AG09319 (cell line): ENCODE results near the gene TBX3.
A peak's percentile ranks its signal among the peaks of the same experiment; 100 is the strongest.

Experiments used
- DNase-seq: peaks from one replicate; pipeline ENCODE4 v3.0.0-alpha.2; 2010; ENCODE audit warnings: low read depth; ENCODE audit errors: extremely low read depth
- CTCF ChIP-seq: IDR thresholded peaks from 2 replicates; pipeline ENCODE4 v1.5.1; 2011; ENCODE audit warnings: low read depth, mild to moderate bottlenecking, inconsistent platforms, low read length, moderate library complexity

TBX3 gene

DNA sequence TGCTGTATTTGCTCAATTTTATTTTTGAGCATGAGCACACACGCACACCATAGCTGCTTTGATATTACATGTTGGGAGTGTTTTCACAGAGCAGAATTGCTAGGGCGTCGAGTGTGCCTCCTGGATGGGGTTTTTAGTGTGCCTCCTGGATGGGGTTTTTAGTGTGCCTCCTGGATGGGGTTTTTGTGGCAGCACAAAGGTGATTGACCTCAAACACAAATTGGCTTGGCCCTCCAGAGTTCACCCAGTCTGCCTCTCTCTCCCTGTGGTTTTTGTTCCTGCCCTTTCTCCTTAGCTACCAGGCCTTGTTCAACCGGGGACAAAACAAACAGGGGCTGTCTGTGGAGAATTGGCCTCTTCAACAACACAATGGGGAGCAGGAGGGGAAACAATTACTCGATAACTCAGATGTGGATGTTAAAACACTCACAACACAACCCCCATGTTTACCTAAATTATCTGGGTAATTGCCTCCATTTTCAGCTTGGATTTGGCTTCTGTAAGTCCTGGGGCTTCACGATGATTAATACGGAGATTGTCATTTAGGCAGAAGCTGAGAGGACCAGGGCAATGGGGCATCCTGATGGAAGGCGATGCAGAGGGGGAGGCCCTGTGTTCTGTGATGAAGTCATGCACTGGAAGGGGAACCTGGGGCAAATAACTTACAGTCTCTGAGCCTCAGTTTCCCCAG is 26.9 kb downstream of the TBX3 start:
- no peak for TF ChIP-seq CTCF
- no peak for DNase-seq

DNA sequence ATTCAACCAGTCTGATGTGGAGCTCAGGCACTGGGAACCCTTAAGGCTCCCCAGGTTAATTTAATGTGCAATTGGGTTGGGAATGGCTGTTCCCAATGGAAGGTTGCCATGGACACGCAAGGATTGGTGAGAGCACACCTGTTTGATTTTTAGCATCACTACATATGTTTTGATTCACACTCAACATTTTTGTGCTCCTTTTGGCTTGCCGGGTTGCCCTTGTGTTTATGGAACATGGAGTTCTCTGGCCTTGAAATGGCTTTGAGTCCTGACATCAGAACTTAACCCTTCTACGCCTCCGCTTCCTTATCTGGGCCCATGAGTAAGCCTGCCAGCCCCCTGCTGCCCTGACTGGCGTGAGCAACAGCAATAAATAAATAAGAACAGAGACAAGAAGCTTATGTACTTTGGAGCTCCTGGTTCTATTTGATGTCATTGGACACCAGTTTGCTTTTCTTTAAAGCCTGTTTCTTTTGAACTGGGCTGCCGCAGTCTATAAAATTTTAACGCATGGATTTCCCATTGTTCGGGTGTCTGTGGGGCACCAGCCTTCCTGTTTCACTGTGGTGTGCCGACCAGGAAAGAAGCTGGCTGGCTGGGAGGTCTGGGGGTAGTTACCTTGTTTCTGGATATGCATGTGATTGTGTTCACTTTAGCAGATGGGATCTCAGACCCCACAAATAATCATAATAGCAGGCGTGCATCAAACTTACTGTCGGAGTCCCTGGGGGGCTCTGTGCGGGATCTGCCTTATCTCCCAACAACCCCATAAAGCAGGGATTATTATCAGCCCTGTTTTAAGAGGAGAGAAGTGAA is 27.8 kb downstream of the TBX3 start:
- TF ChIP-seq CTCF, result no peak

DNA sequence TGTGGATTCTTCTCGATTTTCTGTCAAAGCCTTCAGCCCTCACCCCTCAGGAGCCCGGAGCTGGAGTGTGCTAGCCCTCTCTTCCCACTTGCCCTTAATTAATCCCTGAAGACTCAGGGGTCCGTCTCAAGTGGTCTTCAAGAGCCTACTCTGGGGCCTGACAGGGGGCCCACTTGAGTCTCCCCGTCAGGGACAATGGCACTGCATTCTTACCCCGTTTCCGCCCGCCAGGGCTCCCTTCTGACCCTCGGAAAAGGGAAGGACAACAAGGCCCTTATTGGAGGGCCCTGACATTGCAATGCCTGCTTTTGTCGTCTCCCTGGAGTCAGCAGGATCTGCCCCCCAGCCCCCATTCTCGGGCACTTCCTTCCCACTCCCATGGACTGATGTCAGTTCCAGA is 34.4 kb downstream of the TBX3 start:
- no peak for DNase-seq
- TF ChIP-seq CTCF, result no peak

More for the DNA sequence above, 27.8 kb downstream of the TBX3 start:
- DNase-seq, result no peak

DNA sequence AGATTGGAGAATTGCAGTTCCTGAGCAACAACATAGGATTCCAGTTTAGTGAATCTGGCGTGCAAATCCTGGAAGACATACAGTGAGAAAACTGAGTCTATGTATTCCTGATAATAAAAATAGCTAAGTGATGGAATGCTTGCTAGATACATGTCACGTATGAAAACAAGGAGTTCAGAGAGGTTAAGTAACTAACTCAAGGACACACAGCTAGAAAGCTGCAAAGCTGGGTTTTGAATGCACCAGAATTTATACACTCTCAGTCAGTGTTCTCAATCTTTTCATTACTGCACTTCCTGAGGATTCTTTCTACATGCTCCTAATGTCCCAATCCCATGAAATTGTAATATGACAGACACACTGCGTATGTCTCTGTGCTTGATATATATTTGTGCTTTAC is 35.3 kb downstream of the TBX3 start:
- no peak for TF ChIP-seq CTCF
- no peak for DNase-seq

GRCh38 chr12:114638790-114639435 is 45.1 kb downstream of the TBX3 start:
- DNase-seq, result no peak
- TF ChIP-seq CTCF, result no peak

DNA sequence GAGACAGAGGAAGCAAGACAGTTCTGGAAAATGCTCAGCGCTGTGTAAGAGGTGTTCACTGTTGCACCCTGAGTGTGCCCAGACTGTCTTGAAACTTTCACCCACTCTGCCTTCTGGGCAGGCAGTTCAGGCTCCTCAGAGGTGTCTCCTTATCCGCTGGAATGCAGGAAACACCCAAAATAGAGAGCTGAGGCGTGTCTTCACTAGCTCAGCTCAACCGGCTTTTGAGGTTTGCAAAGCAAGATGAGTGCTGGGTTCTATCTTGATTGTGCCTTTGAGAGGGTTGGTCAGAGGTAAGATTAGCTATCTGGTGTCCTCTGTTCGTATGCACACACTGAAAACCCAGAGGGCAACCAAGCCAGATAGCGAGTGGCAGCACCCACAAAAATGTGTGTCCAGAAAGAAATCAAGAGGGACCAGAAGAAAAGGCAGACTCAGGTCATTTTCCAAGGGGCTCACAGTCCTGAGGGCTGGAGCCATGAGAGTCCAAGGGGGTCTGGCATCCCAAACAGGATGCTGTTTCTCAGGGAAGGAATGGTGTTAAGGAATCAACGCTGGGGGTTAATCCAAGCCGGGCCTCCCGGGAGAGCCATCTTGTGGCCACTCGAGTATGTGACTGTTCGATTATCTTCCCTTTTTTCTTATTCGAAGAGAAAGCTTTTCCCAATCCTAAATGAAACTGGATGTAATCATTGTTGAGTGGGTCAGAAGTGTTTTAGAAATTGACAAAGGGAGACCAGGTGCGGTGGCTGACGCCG is 47.1 kb downstream of the TBX3 start:
- peak; percentile 39 for TF ChIP-seq CTCF
- DNase-seq, result no peak
